ENCODE data around the gene AP2A2. TPM values are rescaled to one million over a fixed set of nuclear protein-coding genes. Genes with fewer than 3 reads are reported as not detected.

AP2A2 gene
- total and polyA plus RNA-seq, 8 donors, result 40.0 to 60.2 (median 50.6) TPM

GRCh38 chr11:940496-941135, 14.9 kb downstream of the AP2A2 start:
- Histone ChIP-seq H3K4me1 (peaks cover 4 to 21% (median 10%) of the 10 kb centered on the region in 3 donors), H3K4me3 (no peak overlapping the region), H3K36me3 (peaks cover 0 to 3% (median 0%) of the 10 kb centered on the region in 3 donors), H3K9me3 (no peaks in the 10 kb centered on the region), H3K27ac (no peak overlapping the region), H3K27me3 (no peaks in the 10 kb centered on the region)
- ATAC-seq (peak in 1 of 4 donors; percentile 31), DNase-seq (peak in 1 of 6 donors; percentile 53), FAIRE-seq (no peak)
- intact Hi-C loops (cut with DNase I), result no loop called here
- 76 to 77% methylated on average over 11 of the region's 11 CpGs for WGBS, 2 donors
- TF ChIP-seq CTCF (IDR thresholded peaks at IDR 0.05), result no peak

- Histone ChIP-seq H3K4me3 (no peak overlapping the region), H3K4me1 (peaks cover 0 to 17% (median 4%) of the 10 kb centered on the region in 3 donors), H3K9me3 (no peaks in the 10 kb centered on the region), H3K27me3 (no peaks in the 10 kb centered on the region), H3K27ac (no peak overlapping the region), H3K36me3 (peaks cover 0 to 3% (median 0%) of the 10 kb centered on the region in 3 donors)
- 64 to 65% methylated on average over 9 of the region's 9 CpGs for WGBS, 2 donors
- ATAC-seq (peak in 3 of 4 donors; percentile 13 to 59 (median 40)), FAIRE-seq (no peak), DNase-seq (peak in 1 of 6 donors; percentile 20)
- TF ChIP-seq CTCF (IDR thresholded peaks at IDR 0.05), result no peak
- intact Hi-C loops (cut with DNase I), result no loop called here
Measured at GRCh38 chr11:942823-943222, 17.2 kb downstream of the AP2A2 start.

- Histone ChIP-seq H3K27me3 (no peaks in the 10 kb centered on the region), H3K4me3 (no peak overlapping the region), H3K27ac (no peak overlapping the region), H3K4me1 (peaks cover 0 to 13% (median 0%) of the 10 kb centered on the region in 3 donors), H3K9me3 (no peaks in the 10 kb centered on the region), H3K36me3 (peaks cover 0 to 3% (median 0%) of the 10 kb centered on the region in 3 donors)
- intact Hi-C loops (cut with DNase I), result no loop called here
- no peak for TF ChIP-seq CTCF (IDR thresholded peaks at IDR 0.05)
- WGBS, 2 donors, result 73 to 81% methylated on average over 13 of the region's 13 CpGs
- DNase-seq (peak in 2 of 6 donors; percentile 18 to 19), FAIRE-seq (no peak), ATAC-seq (no peak)
Measured at GRCh38 chr11:944711-945470, 19.2 kb downstream of the AP2A2 start.

- H3K36me3 ChIP-seq, result peaks cover 0 to 3% (median 0%) of the 10 kb centered on the region in 3 donors
- ATAC-seq (peak in 3 of 4 donors; percentile 54 to 80 (median 78)), FAIRE-seq (no peak), DNase-seq (peak in 2 of 6 donors; percentile 4 to 18)
- TF ChIP-seq CTCF (IDR thresholded peaks at IDR 0.05), result no peak
- H3K9me3 ChIP-seq, result no peaks in the 10 kb centered on the region
- peaks cover 0 to 13% (median 0%) of the 10 kb centered on the region in 3 donors for H3K4me1 ChIP-seq
- no peak overlapping the region for H3K27ac ChIP-seq
- no peak overlapping the region for H3K4me3 ChIP-seq
- H3K27me3 ChIP-seq, result no peaks in the 10 kb centered on the region
- intact Hi-C loops (cut with DNase I), result no loop called here
- WGBS, 2 donors, result 64 to 75% methylated on average over 9 of the region's 9 CpGs
Measured at GRCh38 chr11:945986-946385, 20.3 kb downstream of the AP2A2 start.

All from pancreas (tissue), 10 donors.